Measurements from ENCODE around the gene PTPN2.
"Not testable (repeated sequence)": the region's sequence is repeated elsewhere in the genome, so short reads cannot be mapped to it uniquely, and the experiment has no call there.

Gene PTPN2

GRCh38 chr18:12821408-12821807 lies 62.6 kb downstream of the PTPN2 start:
- DNase-seq, result no peak

GRCh38 chr18:12820506-12820905 lies 63.5 kb downstream of the PTPN2 start:
- DNase-seq, result no peak

GRCh38 chr18:12819841-12820240 lies 64.2 kb downstream of the PTPN2 start:
- no peak for DNase-seq

GRCh38 chr18:12819322-12819721 lies 64.7 kb downstream of the PTPN2 start:
- no peak for DNase-seq

- DNase-seq, result no peak
Observed at GRCh38 chr18:12818243-12818642, 65.8 kb downstream of the PTPN2 start.

- no peak for DNase-seq
Observed at GRCh38 chr18:12816451-12816850, 67.6 kb downstream of the PTPN2 start.

GRCh38 chr18:12811191-12811950 lies 72.7 kb downstream of the PTPN2 start:
- no peak for DNase-seq

GRCh38 chr18:12803069-12803936 lies 80.7 kb downstream of the PTPN2 start:
- no peak for DNase-seq

- DNase-seq, result no peak
Observed at GRCh38 chr18:12802538-12802937, 81.5 kb downstream of the PTPN2 start.

GRCh38 chr18:12796448-12796847 lies 87.6 kb downstream of the PTPN2 start:
- no peak for DNase-seq

- no peak for DNase-seq
Observed at GRCh38 chr18:12791610-12792009, 92.4 kb downstream of the PTPN2 start.

GRCh38 chr18:12786669-12787068 lies 97.4 kb downstream of the PTPN2 start:
- no peak for DNase-seq

GRCh38 chr18:12783524-12783923 lies 100.5 kb downstream of the PTPN2 start:
- DNase-seq, result no peak

GRCh38 chr18:12782521-12782920 lies 101.5 kb downstream of the PTPN2 start:
- DNase-seq, result no peak

- DNase-seq, result no peak
Observed at GRCh38 chr18:12779456-12779855, 104.6 kb downstream of the PTPN2 start.

GRCh38 chr18:12779043-12779442 lies 105.0 kb downstream of the PTPN2 start:
- DNase-seq, result no peak

GRCh38 chr18:12777500-12777944 lies 106.5 kb downstream of the PTPN2 start:
- DNase-seq, result no peak

- DNase-seq, result no peak
Observed at GRCh38 chr18:12776821-12777471, 107.1 kb downstream of the PTPN2 start.

GRCh38 chr18:12776415-12776814 lies 107.6 kb downstream of the PTPN2 start:
- not testable (repeated sequence) for DNase-seq

GRCh38 chr18:12774982-12775381 lies 109.1 kb downstream of the PTPN2 start:
- DNase-seq, result no peak

GRCh38 chr18:12773369-12773768 lies 110.7 kb downstream of the PTPN2 start:
- no peak for DNase-seq

GRCh38 chr18:12772111-12772510 lies 111.9 kb downstream of the PTPN2 start:
- no peak for DNase-seq

GRCh38 chr18:12770469-12771219 lies 113.4 kb downstream of the PTPN2 start:
- DNase-seq, result no peak

Data from RPMI8226 (cell line).